Kidney (tissue), 14 donors: ENCODE data around the gene ZNF281. TPM values are rescaled to one million over a fixed set of nuclear protein-coding genes. Genes with fewer than 3 reads are reported as not detected.

Experiments
- DNase-seq, 5 donors: peaks; one replicate each; pipeline ENCODE4 v3.0.0-alpha.2; 2013 to 2020
- FAIRE-seq: peaks from 2 replicates; lab custom pipeline; 2012; peaks lifted over from hg19 to GRCh38; lab: Jason Lieb, UNC
- H3K27ac ChIP-seq, 2 donors: one replicate each; pipeline ENCODE4 v1.7.0; 2013; ENCODE audit warnings: low read depth in 2 of 2, low read length in 2 of 2, inconsistent platforms in 1 of 2
- H3K27me3 ChIP-seq: one replicate; pipeline ENCODE4 v1.7.1; 2013; ENCODE audit warnings: low read length, inconsistent platforms; ENCODE audit not compliant: control insufficient read depth, insufficient read depth
- H3K36me3 ChIP-seq, 3 donors: one replicate each; pipeline versions ENCODE4 v1.7.0 to v1.7.1; 2013; ENCODE audit warnings: low read length in 3 of 3, control low read depth in 1 of 3, inconsistent platforms in 1 of 3; ENCODE audit not compliant: insufficient read depth in 3 of 3, control insufficient read depth in 2 of 3
- H3K4me1 ChIP-seq, 3 donors: one replicate each; pipeline versions ENCODE4 v1.7.0 to v1.7.1; 2013; ENCODE audit warnings: low read length in 3 of 3, inconsistent platforms in 1 of 3, low read depth in 1 of 3; ENCODE audit not compliant: control insufficient read depth in 2 of 3, insufficient read depth in 2 of 3
- H3K4me3 ChIP-seq, 3 donors: one replicate each; pipeline versions ENCODE4 v1.7.0 to v1.8.1; 2013; ENCODE audit warnings: low read length in 3 of 3, control low read depth in 1 of 3, inconsistent platforms in 1 of 3
- H3K9ac ChIP-seq, 3 donors: one replicate each; pipeline versions ENCODE4 v1.7.0 to v1.7.1; 2013; ENCODE audit warnings: low read length in 3 of 3, control low read depth in 1 of 3, inconsistent platforms in 1 of 3
- H3K9me3 ChIP-seq, 3 donors: one replicate each; pipeline versions ENCODE4 v1.7.0 to v1.7.1; 2013; ENCODE audit warnings: low read length in 3 of 3, control low read depth in 1 of 3, inconsistent platforms in 1 of 3; ENCODE audit not compliant: control insufficient read depth in 2 of 3, insufficient read depth in 1 of 3
- intact Hi-C: fragments of 100-400 bp; cut with DNase I; formaldehyde crosslinking; loops from one replicate; pipeline ENCODE4 v1.11.1; 2022
- polyA plus RNA-seq: library from polyadenylated mRNA; stranded (reverse); fragments of 350-450 nt; fragmentation: Illumina TruSeq; extraction: RNeasy Lipid Tissue Mini Kit (QIAGEN cat#74804); gene quantifications from one replicate; pipeline ENCODE4 v1.2.3, GENCODE V29; 2014; ENCODE audit warnings: low read depth, low replicate concordance; ENCODE audit not compliant: insufficient read depth
- total RNA-seq: library from RNA; stranded (reverse); fragmentation: NEBNext Ultra II Directional; extraction: Animal tissue kit (Norgen Biotek cat#: 25700); gene quantifications from one replicate; pipeline ENCODE4 v1.2.1, GENCODE V29; 2021
- TF ChIP-seq, protein P1 (sequence below): IDR thresholded peaks from 3 replicates; pipeline ENCODE4 v1.5.1; 2012; ENCODE audit warnings: mild to moderate bottlenecking, moderate library complexity, borderline replicate concordance; ENCODE audit not compliant: insufficient read depth; ENCODE audit errors: extremely low read depth
- donor health status: control.
- donor health status: control.
- donor health status: control.
- donor health status: control.
- donor health status: control.
- donor health status: DM: yes; HTN: yes; CAD: no.
- donor health status: Normal renal cell carcinoma (clear cell type).

Gene ZNF281
- total and polyA plus RNA-seq, 2 donors from 2014 or later = 4.0 to 13.1 TPM

GRCh38 chr1:200364091-200364759 lies 45.6 kb downstream of the ZNF281 start:
- DNase-seq (peak in 1 of 5 donors; percentile 34), FAIRE-seq (peak; percentile 6)
- Histone ChIP-seq H3K36me3 (no peaks in the 10 kb centered on the region), H3K27ac (peak overlapping the region in 1 of 2 donors; percentile 28), H3K9ac (no peak overlapping the region), H3K4me3 (no peak overlapping the region), H3K4me1 (peaks cover 0 to 9% (median 2%) of the 10 kb centered on the region in 3 donors), H3K27me3 (no peaks in the 10 kb centered on the region), H3K9me3 (no peaks in the 10 kb centered on the region)
- intact Hi-C loops = no loop called here
- TF ChIP-seq, protein P1, sequence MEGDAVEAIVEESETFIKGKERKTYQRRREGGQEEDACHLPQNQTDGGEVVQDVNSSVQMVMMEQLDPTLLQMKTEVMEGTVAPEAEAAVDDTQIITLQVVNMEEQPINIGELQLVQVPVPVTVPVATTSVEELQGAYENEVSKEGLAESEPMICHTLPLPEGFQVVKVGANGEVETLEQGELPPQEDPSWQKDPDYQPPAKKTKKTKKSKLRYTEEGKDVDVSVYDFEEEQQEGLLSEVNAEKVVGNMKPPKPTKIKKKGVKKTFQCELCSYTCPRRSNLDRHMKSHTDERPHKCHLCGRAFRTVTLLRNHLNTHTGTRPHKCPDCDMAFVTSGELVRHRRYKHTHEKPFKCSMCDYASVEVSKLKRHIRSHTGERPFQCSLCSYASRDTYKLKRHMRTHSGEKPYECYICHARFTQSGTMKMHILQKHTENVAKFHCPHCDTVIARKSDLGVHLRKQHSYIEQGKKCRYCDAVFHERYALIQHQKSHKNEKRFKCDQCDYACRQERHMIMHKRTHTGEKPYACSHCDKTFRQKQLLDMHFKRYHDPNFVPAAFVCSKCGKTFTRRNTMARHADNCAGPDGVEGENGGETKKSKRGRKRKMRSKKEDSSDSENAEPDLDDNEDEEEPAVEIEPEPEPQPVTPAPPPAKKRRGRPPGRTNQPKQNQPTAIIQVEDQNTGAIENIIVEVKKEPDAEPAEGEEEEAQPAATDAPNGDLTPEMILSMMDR = no peak

GRCh38 chr1:200363264-200363933 lies 46.4 kb downstream of the ZNF281 start:
- no peak overlapping the region for H3K27ac ChIP-seq
- H3K9ac ChIP-seq = no peak overlapping the region
- no peak for FAIRE-seq
- DNase-seq = no peak
- no peaks in the 10 kb centered on the region for H3K9me3 ChIP-seq
- H3K27me3 ChIP-seq = no peaks in the 10 kb centered on the region
- H3K4me1 ChIP-seq = peaks cover 0 to 9% (median 2%) of the 10 kb centered on the region in 3 donors
- intact Hi-C loops = no loop called here
- H3K4me3 ChIP-seq = no peak overlapping the region
- H3K36me3 ChIP-seq = no peaks in the 10 kb centered on the region
- TF ChIP-seq, protein P1 = no peak

- H3K27me3 ChIP-seq = no peaks in the 10 kb centered on the region
- TF ChIP-seq, protein P1 = no peak
- H3K9me3 ChIP-seq = no peaks in the 10 kb centered on the region
- no peak overlapping the region for H3K9ac ChIP-seq
- H3K4me3 ChIP-seq = no peak overlapping the region
- no peaks in the 10 kb centered on the region for H3K36me3 ChIP-seq
- FAIRE-seq (no peak), DNase-seq (no peak)
- intact Hi-C loops = no loop called here
- no peak overlapping the region for H3K27ac ChIP-seq
- H3K4me1 ChIP-seq = peaks cover 0 to 9% (median 2%) of the 10 kb centered on the region in 3 donors
These were observed 47.4 kb downstream of the ZNF281 start for GRCh38 chr1:200362421-200362820.
